AG04449 (cell line): Measurements from ENCODE around the gene MSLN.

Experiments used
- CTCF ChIA-PET: fragments of 350-600 bp; formaldehyde crosslinking; extraction: SDS; loops from one replicate; lab custom pipeline; 2021; ENCODE audit warnings: antibody characterized with exemption; lab: Yijun Ruan, JAX
- POLR2A ChIA-PET: fragments of 400-600, 350-600 bp; formaldehyde crosslinking; extraction: SDS; loops from one replicate; lab custom pipeline; 2020; ENCODE audit warnings: antibody characterized with exemption, inconsistent platforms; lab: Yijun Ruan, JAX
- DNase-seq: peaks from one replicate; pipeline ENCODE4 v3.0.0-alpha.2; 2010; ENCODE audit warnings: low read depth, low spot score
- H3K4me3 ChIP-seq: 2 replicates; pipeline ENCODE4 v1.5.1; 2011; ENCODE audit warnings: low read depth, mild to moderate bottlenecking, control low read depth, low read length
- CTCF ChIP-seq: IDR thresholded peaks from one replicate; pipeline ENCODE4 v1.5.1; 2011; ENCODE audit warnings: mild to moderate bottlenecking, moderate library complexity, low read length, control low read depth, inconsistent platforms; ENCODE audit not compliant: insufficient read depth; ENCODE audit errors: missing control alignments

The MSLN gene

DNA sequence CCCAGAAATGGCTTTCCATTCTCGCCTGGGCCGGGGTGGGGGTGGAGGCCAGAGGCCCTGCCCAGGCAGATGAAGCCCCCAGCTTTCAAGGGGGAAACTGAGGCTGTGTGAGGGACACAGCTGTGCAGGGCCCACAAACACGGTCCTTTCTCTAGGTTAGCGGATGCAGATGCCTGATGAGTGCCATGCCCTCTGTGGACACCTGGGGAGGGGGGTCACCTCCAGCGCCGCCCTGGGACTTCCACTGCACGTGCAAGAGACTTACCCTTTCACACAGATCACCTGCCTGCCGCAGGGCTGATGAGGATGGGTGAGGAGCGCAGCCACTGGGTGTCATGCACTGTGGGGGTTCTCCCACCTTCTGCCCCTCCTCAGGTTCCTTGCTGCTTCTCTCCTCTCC is 42.1 kb upstream of the MSLN start:
- POLR2A ChIA-PET: no interaction called here
- DNase-seq: no peak
- H3K4me3 ChIP-seq: no peak overlapping the region
- CTCF ChIA-PET: interaction anchor here (3.4 kb wide), 1 partner anchor 68 kb away, joined by 25 read pairs; no protein-coding TSS in a partner anchor
- TF ChIP-seq CTCF: no peak

- ChIA-PET CTCF (interaction anchor here (0.7 to 3.4 kb wide), 7 partner anchors 9 to 457 kb away, joined by 3 to 25 read pairs (median 6); no protein-coding TSS in a partner anchor), POLR2A (interaction anchor here (0.9 kb wide), 1 partner anchor 70 kb away, joined by 3 read pairs; the partner anchor contains the start of genes CHTF18 and RPUSD1)
- DNase-seq: no peak
- TF ChIP-seq CTCF: no peak
- H3K4me3 ChIP-seq: no peak overlapping the region
Observed at GRCh38 chr16:718922-719321, 41.6 kb upstream of the MSLN start.

- ChIA-PET CTCF (interaction anchor here (0.6 to 3.4 kb wide), 18 partner anchors 8 to 456 kb away, joined by 3 to 25 read pairs (median 4); partner anchors contain the start of gene CIAO3), POLR2A (interaction anchor here (0.9 to 1.5 kb wide), 4 partner anchors 10 to 69 kb away, joined by 3 to 7 read pairs (median 4); partner anchors contain the start of genes CHTF18 and RPUSD1)
- DNase-seq: no peak
- peak overlapping the region; percentile 75 for H3K4me3 ChIP-seq
- TF ChIP-seq CTCF: peak; percentile 29
Observed at GRCh38 chr16:719815-720446, 40.6 kb upstream of the MSLN start.

DNA sequence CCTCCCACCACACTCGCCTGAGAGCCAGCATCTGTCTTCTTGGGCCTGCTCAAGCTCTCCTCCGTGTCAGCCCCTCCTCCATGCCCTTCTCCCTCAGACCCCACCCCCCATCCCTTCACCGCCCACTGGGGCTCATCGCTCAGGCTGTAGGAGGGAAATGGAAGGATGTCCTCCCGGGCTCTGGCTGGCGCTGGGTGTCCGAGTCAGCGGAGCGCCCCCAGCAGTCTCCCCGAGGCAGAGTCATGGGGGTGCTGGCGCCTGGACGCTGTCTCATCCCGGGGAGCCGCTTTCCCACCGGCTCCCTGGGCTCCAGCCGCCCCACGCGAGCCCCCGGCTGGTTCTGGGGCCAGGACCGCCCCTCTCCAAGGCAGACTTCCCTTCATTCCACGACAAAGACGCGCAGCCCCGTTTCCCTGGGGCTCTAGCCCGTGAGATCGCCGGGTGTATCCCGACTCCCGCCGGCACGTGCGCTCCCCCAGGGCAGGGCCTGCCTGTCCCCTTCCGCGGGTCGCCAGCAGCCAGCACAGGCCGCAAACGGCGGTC is 40.0 kb upstream of the MSLN start:
- H3K4me3 ChIP-seq: peak overlapping the region; percentile 75
- peak; percentile 52 for TF ChIP-seq CTCF
- DNase-seq: no peak
- ChIA-PET POLR2A (interaction anchor here (1.0 to 1.5 kb wide), 3 partner anchors 9 to 34 kb away, joined by 3 to 7 read pairs (median 5); no protein-coding TSS in a partner anchor), CTCF (interaction anchor here (0.6 to 3.4 kb wide), 16 partner anchors 8 to 335 kb away, joined by 3 to 25 read pairs (median 4); partner anchors contain the start of gene CIAO3)

GRCh38 chr16:720990-721764 is 39.4 kb upstream of the MSLN start, which contains the start of gene ANTKMT:
Gene ANTKMT (plus strand): TSS chr16:721146. CDS start chr16:721275, 129 bp downstream.
- POLR2A ChIA-PET: interaction anchor here (0.7 to 1.5 kb wide), 4 partner anchors 9 to 35 kb away, joined by 3 to 7 read pairs (median 4); no protein-coding TSS in a partner anchor

More at GRCh38 chr16:720990-721764, 39.4 kb upstream of the MSLN start, which contains the start of gene ANTKMT:
- DNase-seq: no peak
- CTCF ChIA-PET: interaction anchor here (0.8 to 3.4 kb wide), 14 partner anchors 9 to 335 kb away, joined by 3 to 25 read pairs (median 6); partner anchors contain the start of gene CIAO3
- no peak for TF ChIP-seq CTCF
- H3K4me3 ChIP-seq: peak within 1 kb of the TSS; percentile 75
